DOHH2 (cell line): ENCODE data around the gene TMEM164.

Source experiments
- EZH2phosphoT487 ChIP-seq: fragments of 200-600 bp; sonication (generic); IDR thresholded peaks from 2 replicates; pipeline ENCODE4 v1.6.1; 2017; ENCODE audit warnings: borderline replicate concordance, mild to moderate bottlenecking, antibody characterized with exemption, low read length, moderate library complexity, mixed read lengths
- TF ChIP-seq, protein P1 (sequence below): fragments of 200-600 bp; sonication (generic); IDR thresholded peaks from one replicate; pipeline ENCODE4 v1.5.1; 2014; ENCODE audit warnings: antibody characterized with exemption, mild to moderate bottlenecking, low read depth, low read length; ENCODE audit not compliant: poor library complexity, severe bottlenecking

GRCh38 chrX:110045421-110045820 lies 42.5 kb downstream of the TMEM164 start:
- TF ChIP-seq, protein P1, sequence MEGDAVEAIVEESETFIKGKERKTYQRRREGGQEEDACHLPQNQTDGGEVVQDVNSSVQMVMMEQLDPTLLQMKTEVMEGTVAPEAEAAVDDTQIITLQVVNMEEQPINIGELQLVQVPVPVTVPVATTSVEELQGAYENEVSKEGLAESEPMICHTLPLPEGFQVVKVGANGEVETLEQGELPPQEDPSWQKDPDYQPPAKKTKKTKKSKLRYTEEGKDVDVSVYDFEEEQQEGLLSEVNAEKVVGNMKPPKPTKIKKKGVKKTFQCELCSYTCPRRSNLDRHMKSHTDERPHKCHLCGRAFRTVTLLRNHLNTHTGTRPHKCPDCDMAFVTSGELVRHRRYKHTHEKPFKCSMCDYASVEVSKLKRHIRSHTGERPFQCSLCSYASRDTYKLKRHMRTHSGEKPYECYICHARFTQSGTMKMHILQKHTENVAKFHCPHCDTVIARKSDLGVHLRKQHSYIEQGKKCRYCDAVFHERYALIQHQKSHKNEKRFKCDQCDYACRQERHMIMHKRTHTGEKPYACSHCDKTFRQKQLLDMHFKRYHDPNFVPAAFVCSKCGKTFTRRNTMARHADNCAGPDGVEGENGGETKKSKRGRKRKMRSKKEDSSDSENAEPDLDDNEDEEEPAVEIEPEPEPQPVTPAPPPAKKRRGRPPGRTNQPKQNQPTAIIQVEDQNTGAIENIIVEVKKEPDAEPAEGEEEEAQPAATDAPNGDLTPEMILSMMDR, result no peak
- no peak for TF ChIP-seq EZH2phosphoT487
